Fibroblast of the aortic adventitia (primary cell): ENCODE results near the gene ADARB2. TPM values are rescaled to one million over a fixed set of nuclear protein-coding genes. Genes with fewer than 3 reads are reported as not detected.

Experiments used
- DNase-seq: peaks from one replicate; pipeline ENCODE4 v3.0.0-alpha.2; 2010; ENCODE audit warnings: low read depth
- H3K4me3 ChIP-seq: 2 replicates; pipeline ENCODE4 v1.5.1; 2011; ENCODE audit warnings: low read depth, mild to moderate bottlenecking, control low read depth, low read length, moderate library complexity
- CTCF ChIP-seq: IDR thresholded peaks from 2 replicates; pipeline ENCODE4 v1.5.1; 2011; ENCODE audit warnings: mild to moderate bottlenecking, low read length, control low read depth, inconsistent platforms; ENCODE audit not compliant: insufficient read depth
- total RNA-seq: library from RNA; depleted of rRNA; stranded (reverse); fragments of >200 nt; gene quantifications from 2 replicates; pipeline ENCODE4 v1.2.3, GENCODE V29; 2012; ENCODE audit warnings: low replicate concordance

ADARB2 gene
- total RNA-seq, 1 donor: not detected

GRCh38 chr10:1577373-1577770 lies 160.0 kb downstream of the ADARB2 start:
- H3K4me3 ChIP-seq: no peak overlapping the region
- no peak for DNase-seq
- no peak for TF ChIP-seq CTCF

- no peak for DNase-seq
- H3K4me3 ChIP-seq: no peak overlapping the region
- no peak for TF ChIP-seq CTCF
These were observed 160.6 kb downstream of the ADARB2 start for GRCh38 chr10:1576467-1577372.

GRCh38 chr10:1575481-1576244 lies 161.7 kb downstream of the ADARB2 start:
- TF ChIP-seq CTCF: no peak
- H3K4me3 ChIP-seq: no peak overlapping the region
- DNase-seq: no peak

GRCh38 chr10:1574719-1575118 lies 162.6 kb downstream of the ADARB2 start:
- DNase-seq: no peak
- H3K4me3 ChIP-seq: no peak overlapping the region
- no peak for TF ChIP-seq CTCF

GRCh38 chr10:1573981-1574380 lies 163.3 kb downstream of the ADARB2 start:
- no peak for TF ChIP-seq CTCF
- no peak overlapping the region for H3K4me3 ChIP-seq
- DNase-seq: no peak

GRCh38 chr10:1573334-1573969 lies 163.9 kb downstream of the ADARB2 start:
- DNase-seq: no peak
- no peak overlapping the region for H3K4me3 ChIP-seq
- no peak for TF ChIP-seq CTCF
